ENCODE data around the gene CCDC192.

CCDC192 gene

GRCh38 chr5:127885176-127885575, 182.0 kb downstream of the CCDC192 start:
- no peak for DNase-seq (ENCODE audit: low read depth)

GRCh38 chr5:127886081-127886480, 182.9 kb downstream of the CCDC192 start:
- DNase-seq (ENCODE audit: low read depth) = no peak

GRCh38 chr5:127887282-127887681, 184.1 kb downstream of the CCDC192 start:
- DNase-seq (ENCODE audit: low read depth) = no peak

GRCh38 chr5:127891942-127892341, 188.8 kb downstream of the CCDC192 start:
- DNase-seq (ENCODE audit: low read depth) = no peak

- DNase-seq (ENCODE audit: low read depth) = no peak
Observed at GRCh38 chr5:127892467-127893207, 189.4 kb downstream of the CCDC192 start.

DNA sequence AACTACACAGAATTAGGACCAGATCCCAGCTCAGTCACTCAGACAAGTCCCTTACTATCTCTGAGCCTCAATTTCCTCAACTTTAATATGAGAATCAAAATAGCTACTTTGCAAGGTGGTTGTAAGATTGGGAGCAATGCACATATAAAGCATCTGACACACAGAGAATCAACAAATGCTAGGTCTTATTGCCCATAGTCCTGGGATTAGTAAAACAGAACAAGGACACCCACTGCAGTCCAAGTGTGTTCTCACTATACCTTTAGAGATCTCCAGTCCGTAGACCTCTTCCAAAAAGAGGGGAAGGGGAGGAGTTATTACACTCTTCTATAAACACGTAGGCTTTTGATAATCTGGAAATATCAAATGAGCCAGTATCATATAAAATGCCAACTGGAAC, 190.0 kb downstream of the CCDC192 start:
- no peak for DNase-seq (ENCODE audit: low read depth)

GRCh38 chr5:127894461-127894860, 191.3 kb downstream of the CCDC192 start:
- no peak for DNase-seq (ENCODE audit: low read depth)

DNA sequence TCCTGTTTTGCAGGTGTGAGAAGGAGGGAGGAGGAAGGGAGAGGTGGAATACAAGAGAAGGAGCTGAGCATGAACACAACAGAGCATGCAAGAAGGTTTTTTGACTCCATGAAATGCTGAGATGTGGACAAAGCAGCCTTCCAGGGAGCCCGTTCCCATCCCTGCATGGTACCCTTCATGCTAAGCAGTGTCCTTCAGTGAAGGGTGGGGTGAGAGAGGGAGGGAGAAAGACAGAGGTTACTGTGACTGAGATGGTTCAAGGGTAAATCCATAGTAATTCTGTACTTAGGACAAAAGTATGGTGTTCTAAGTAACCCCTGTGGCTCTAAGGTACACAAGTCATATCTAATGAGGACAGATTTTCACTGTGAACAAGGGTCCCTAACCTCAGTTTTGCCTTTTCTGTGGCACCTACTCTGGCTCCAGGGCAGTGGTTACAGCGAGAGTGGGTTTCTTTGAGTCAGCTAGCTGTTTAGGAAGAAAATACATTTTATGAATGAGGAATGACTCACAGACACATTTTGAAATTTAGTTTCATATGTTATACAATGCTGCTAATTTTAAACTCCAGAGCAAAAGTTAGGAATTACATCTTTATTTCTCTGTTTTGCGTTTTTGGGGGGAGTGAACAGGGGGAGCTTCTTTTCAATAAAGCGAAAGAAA, 195.5 kb downstream of the CCDC192 start:
- no peak for DNase-seq (ENCODE audit: low read depth)

DNA sequence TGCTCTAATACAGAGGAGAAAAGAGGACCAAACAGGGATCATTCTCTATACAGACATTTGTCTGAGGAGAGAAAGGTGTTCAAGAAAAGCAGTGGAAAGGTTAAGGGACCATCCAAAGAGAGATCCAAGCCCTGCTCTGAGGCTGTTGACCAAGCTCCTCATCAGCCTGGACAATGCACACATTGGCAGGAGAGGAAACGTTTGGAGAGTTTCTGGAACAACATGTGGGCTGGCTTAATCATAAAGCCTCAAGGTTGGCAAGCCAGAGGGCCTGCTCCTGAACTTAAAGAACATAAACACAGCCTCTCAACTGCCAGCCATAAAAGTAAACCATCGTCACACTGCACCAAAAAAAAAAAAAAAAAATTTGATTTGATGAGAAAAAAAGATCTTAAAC, 196.0 kb downstream of the CCDC192 start:
- DNase-seq (ENCODE audit: low read depth) = no peak

GRCh38 chr5:127906562-127907204, 203.5 kb downstream of the CCDC192 start:
- DNase-seq (ENCODE audit: low read depth) = no peak

DNA sequence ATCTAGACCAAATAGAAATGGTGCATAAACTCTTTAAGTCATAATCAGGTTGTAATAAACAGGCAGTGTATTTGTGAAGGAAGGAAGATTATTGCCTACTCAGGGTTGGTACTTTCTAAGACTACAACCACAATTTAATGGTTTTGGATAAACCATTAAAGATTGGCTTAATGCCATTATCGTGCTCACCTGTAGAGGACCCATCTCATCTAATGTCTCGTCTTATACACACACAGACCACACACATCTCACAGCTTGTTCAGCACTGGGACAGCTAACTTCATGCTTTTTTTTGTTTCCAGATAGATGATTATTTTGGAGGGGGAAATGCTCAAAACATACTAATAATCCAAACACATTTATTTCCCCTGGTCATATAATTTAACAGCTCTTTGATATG, 204.7 kb downstream of the CCDC192 start:
- DNase-seq (ENCODE audit: low read depth) = no peak

DNA sequence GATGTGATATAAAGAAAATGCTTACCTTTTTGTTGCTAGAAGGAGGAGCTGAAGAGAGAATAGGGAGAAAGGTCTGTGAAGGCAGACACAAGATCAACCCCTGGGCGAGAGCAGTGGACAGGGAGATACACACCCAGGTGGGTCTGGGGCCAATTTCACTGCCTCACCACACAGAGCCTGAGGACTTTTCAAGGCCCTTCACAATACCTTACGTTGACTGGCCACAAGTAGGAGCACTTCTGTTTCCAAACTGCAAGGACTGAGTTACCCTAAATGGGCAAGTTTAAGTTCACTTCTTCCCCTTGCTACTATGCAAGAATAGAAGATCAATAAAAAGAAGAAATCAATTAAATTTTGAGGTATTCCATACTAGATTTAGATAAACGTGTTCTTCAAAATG, 205.9 kb downstream of the CCDC192 start:
- no peak for DNase-seq (ENCODE audit: low read depth)

- DNase-seq (ENCODE audit: low read depth) = no peak
Observed at GRCh38 chr5:127909821-127910220, 206.6 kb downstream of the CCDC192 start.

DNA sequence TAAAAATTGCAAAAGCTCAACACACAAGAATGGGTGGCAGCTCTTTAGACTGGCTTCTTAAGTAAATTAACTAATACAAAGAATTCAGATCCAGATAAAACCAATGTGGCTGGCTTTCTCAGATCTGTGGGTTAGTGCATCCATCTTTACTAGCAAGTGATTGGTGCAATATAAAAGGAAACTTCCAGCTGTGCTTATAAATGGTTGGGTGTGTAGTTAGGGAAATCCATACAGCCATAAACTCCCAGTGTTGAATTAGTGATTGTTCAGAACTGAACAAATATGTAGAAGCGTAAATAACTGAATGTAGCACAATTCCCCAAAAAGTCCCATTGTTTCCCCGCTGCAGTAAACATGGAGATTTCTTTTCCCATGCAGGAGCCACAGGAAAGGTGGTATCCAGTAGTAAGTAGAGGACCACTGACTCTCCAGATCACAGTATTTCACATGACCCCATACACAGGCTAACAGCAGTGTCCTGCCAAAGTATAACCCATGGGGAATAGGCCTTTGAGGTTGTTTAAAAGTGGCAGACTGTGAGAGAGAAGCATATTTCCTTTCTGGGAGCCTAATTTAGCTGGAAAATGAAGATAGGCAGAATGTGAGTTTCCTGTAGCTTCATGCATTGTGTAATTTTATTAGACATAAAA, 207.2 kb downstream of the CCDC192 start:
- DNase-seq (ENCODE audit: low read depth) = no peak

DNA sequence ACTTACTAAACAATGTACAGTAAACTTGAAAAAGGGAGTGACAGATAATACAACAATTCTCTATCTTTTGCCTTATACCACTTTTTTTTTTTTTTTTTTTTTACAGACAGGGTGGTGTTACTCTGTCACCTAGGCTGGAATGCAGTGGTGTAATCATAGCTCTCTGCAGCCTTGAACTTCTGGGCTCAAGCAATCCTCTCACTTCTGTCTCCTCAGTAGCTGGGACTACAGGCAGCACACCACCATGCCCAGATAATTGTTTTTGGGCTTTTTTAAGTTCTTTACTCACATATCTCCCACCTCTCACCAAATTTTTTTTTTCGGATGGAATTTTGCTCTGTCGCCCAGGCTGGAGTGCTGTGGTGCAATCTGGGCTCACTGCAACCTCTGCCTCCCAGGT, 208.4 kb downstream of the CCDC192 start:
- DNase-seq (ENCODE audit: low read depth) = no peak

- no peak for DNase-seq (ENCODE audit: low read depth)
Observed at GRCh38 chr5:127912411-127912810, 209.2 kb downstream of the CCDC192 start.

DNA sequence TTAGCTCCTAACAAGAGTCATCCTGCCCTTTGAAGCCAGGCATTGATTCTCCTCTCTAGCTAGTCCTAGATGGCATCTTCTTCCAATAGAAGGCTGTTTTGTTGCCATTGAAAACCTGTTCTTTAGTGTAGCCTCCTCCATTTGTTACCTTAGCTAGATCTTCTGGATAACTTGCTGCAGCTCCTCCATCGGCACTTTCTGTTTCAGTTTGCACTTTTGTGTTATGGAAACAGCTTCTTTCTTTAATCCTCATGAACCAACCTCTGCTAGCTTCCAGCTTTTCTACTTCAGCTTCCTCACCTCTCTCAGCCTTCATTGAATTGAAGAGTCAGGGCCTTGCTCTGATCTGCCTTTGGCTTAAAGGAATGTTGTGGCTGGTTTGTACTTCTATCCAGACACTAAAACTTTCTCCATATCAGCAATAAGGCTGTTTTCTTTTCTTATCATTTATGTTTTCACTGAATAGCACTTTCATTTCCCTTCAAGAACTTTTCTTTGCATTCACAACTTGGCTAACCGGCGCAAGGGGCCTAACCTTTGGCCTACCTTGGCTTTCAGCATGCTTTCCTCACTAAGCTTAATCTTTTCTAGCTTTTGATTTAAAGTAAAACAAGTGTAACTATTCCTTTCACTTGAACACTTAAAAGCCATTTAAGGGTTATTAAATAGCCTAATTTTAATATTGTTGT, 213.8 kb downstream of the CCDC192 start:
- DNase-seq (ENCODE audit: low read depth) = no peak

GRCh38 chr5:127919006-127919796, 216.0 kb downstream of the CCDC192 start:
- DNase-seq (ENCODE audit: low read depth) = no peak

- no peak for DNase-seq (ENCODE audit: low read depth)
Observed at GRCh38 chr5:127919818-127920217, 216.6 kb downstream of the CCDC192 start.

- no peak for DNase-seq (ENCODE audit: low read depth)
Observed at GRCh38 chr5:127920936-127921335, 217.7 kb downstream of the CCDC192 start.

GRCh38 chr5:127922603-127923002, 219.4 kb downstream of the CCDC192 start:
- DNase-seq (ENCODE audit: low read depth) = no peak
